ENCODE measurements around the gene HSH2D. TPM values are rescaled to one million over a fixed set of nuclear protein-coding genes. Genes with fewer than 3 reads are reported as not detected.
"Not testable (repeated sequence)": the region's sequence is repeated elsewhere in the genome, so short reads cannot be mapped to it uniquely, and the experiment has no call there.

The HSH2D gene
- total RNA-seq, 6 experiments from 2014 or later: not detected

DNA sequence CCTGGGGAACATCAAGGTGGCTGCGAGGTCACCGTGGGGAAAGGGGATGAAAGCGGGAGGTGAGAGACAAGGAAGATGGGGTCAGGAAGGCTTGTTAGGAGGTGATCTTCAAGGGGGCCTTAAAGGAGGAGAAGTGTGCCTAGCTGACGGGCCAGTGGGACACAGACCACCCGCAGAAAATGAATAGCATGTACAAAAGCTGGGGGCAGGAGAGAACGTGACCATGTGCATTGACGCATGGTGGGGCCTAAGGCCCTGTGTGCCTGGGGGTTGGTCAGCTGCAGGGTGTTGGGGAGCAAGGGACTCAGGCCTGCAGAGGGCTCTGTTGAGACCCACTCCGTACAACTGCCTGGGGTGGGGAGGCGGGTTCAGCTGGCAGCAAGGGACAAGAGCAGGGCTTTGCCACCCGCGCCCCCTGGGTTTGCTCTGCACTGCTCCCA is 25.9 kb upstream of the HSH2D start:
- Mint-ChIP-seq H3K4me1 (ENCODE audit: low read depth) (peaks cover 20% of the 10 kb centered on the region), H3K36me3 (ENCODE audit: low read depth) (no peaks in the 10 kb centered on the region), H3K27ac (no peak overlapping the region), H3K9me3 (no peaks in the 10 kb centered on the region), H3K4me3 (no peak overlapping the region), H3K27me3 (ENCODE audit: insufficient read depth) (peaks cover 1% of the 10 kb centered on the region; the same call in 1 of the 2 replicates)
- no peak for DNase-seq
- TF ChIP-seq, protein P1, sequence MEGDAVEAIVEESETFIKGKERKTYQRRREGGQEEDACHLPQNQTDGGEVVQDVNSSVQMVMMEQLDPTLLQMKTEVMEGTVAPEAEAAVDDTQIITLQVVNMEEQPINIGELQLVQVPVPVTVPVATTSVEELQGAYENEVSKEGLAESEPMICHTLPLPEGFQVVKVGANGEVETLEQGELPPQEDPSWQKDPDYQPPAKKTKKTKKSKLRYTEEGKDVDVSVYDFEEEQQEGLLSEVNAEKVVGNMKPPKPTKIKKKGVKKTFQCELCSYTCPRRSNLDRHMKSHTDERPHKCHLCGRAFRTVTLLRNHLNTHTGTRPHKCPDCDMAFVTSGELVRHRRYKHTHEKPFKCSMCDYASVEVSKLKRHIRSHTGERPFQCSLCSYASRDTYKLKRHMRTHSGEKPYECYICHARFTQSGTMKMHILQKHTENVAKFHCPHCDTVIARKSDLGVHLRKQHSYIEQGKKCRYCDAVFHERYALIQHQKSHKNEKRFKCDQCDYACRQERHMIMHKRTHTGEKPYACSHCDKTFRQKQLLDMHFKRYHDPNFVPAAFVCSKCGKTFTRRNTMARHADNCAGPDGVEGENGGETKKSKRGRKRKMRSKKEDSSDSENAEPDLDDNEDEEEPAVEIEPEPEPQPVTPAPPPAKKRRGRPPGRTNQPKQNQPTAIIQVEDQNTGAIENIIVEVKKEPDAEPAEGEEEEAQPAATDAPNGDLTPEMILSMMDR (IDR thresholded peaks at IDR 0.05): no peak; the same call in 1 of the 2 replicates

DNA sequence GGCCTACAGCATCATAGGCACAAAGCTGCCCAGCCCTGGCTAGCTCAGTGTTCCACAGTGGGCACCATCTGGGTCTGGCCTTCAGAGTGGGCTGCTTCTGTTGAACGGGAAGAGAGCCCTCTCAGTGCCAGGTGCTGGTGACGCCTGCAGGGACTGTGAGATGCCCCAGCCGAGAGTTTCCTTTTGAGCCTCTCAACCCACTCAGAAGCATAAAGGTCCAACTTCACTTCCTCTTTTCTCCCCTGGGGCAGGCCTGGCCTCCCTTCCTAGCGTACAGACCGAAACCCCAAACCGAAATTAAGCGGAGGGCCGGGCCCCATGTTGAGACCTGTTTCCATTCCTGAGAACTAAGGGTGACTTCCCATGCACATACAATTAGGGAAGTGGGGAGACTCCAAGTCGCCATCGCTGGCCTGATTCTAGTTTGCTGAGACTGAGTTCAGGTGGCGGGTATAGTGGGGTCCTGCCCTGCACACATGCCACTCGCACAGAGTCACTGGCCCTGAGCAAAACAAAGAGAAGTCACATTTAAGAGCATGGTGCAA is 24.9 kb upstream of the HSH2D start:
- H3K27me3 Mint-ChIP-seq (ENCODE audit: insufficient read depth): no peaks in the 10 kb centered on the region
- DNase-seq: no peak
- H3K9me3 Mint-ChIP-seq: no peaks in the 10 kb centered on the region
- H3K4me1 Mint-ChIP-seq (ENCODE audit: low read depth): peaks cover 15% of the 10 kb centered on the region
- H3K27ac Mint-ChIP-seq: no peak overlapping the region
- no peak overlapping the region for H3K4me3 Mint-ChIP-seq
- H3K36me3 Mint-ChIP-seq (ENCODE audit: low read depth): no peaks in the 10 kb centered on the region
- TF ChIP-seq, protein P1 (IDR thresholded peaks at IDR 0.05): no peak

DNA sequence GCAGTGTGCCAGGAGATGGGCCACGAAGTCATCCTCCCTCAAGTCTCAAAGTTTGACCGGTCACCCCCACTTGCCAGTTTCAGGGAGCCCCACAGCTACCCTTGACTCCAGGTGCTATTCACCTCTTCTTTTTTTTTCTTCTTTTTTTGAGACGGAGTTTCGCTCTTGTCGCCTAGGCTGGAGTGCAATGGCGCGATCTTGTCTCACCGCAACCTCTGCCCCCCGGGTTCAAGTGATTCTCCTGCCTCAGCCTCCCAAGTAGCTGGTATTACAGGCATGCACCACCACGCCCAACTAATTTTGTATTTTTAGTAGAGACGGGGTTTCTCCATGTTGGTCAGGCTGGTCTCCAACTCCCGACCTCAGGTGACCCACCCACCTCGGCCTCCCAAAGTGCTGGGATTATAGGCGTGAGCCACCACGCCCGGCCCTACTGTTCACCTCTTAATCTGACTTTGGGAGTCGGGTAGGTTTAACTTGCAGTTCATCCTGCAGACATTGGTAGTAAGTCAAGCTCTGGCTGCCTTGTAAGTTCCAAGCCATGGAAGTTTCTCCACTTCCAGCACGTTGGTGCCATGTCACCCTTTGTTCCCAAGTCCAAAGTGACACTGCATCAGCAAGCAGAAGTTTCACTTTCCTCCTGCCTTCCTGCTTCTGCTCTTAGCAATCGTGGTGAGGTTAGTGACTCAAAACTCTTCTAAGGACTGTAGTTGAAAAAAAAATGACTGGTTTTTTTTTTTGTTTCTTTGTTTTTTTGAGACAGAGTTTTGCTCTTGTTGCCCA is 24.2 kb upstream of the HSH2D start:
- H3K4me1 Mint-ChIP-seq (ENCODE audit: low read depth): peaks cover 11% of the 10 kb centered on the region
- not testable (repeated sequence) for H3K4me3 Mint-ChIP-seq; H3K27ac Mint-ChIP-seq; H3K27me3 Mint-ChIP-seq (ENCODE audit: insufficient read depth); DNase-seq; H3K9me3 Mint-ChIP-seq; H3K36me3 Mint-ChIP-seq (ENCODE audit: low read depth)

DNA sequence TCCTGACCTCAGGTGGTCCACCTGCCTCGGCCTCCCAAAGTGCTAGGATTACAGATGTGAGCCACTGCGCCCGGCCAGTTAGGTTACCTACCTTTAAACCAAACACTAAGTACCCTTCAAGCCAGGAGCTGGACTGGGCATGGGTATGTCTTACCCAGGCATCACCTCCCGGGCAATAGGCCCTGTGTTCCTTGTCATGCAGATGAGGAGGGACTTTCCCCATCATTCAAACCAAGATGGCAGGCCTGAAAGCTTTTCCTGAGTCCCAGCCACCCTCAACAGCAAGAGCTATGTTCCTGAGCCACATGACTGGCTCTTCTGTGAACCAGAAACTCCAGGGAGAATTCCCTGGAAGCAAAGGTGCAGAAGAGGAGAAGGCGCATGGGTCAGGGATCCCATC is 22.3 kb upstream of the HSH2D start:
- DNase-seq: no peak
- TF ChIP-seq, protein P1 (IDR thresholded peaks at IDR 0.05): no peak
- Mint-ChIP-seq H3K4me1 (ENCODE audit: low read depth) (peaks cover 2% of the 10 kb centered on the region), H3K4me3 (no peak overlapping the region), H3K9me3 (no peaks in the 10 kb centered on the region), H3K27ac (no peak overlapping the region), H3K27me3 (ENCODE audit: insufficient read depth) (no peaks in the 10 kb centered on the region; the same call in 1 of the 2 replicates), H3K36me3 (ENCODE audit: low read depth) (peaks cover 6% of the 10 kb centered on the region)

DNA sequence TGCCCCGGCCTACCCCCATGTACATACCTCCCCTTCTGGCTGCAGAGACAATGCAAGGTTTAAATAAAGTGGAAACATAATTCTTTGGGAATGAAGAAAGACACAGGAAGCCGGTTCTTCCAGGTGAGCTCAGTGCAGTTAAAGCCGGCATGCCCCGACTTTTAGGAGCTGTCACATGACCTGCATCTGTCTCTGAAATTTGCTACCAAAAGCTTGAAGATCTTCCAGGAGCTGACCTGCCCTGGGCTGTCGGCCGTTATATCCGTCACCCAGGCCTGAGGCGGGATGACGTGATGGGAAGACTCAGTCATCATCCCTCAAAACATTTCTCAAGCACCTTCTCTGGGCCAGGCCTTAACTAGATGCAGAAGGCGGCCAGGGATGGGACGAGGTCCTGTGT is 21.5 kb upstream of the HSH2D start:
- H3K36me3 Mint-ChIP-seq (ENCODE audit: low read depth): peaks cover 6% of the 10 kb centered on the region
- no peak overlapping the region for H3K27ac Mint-ChIP-seq
- no peaks in the 10 kb centered on the region for H3K4me1 Mint-ChIP-seq (ENCODE audit: low read depth)
- peaks cover 2% of the 10 kb centered on the region for H3K27me3 Mint-ChIP-seq (ENCODE audit: insufficient read depth)
- DNase-seq: no peak
- no peak overlapping the region for H3K4me3 Mint-ChIP-seq
- H3K9me3 Mint-ChIP-seq: no peaks in the 10 kb centered on the region
- TF ChIP-seq, protein P1 (IDR thresholded peaks at IDR 0.05): no peak

DNA sequence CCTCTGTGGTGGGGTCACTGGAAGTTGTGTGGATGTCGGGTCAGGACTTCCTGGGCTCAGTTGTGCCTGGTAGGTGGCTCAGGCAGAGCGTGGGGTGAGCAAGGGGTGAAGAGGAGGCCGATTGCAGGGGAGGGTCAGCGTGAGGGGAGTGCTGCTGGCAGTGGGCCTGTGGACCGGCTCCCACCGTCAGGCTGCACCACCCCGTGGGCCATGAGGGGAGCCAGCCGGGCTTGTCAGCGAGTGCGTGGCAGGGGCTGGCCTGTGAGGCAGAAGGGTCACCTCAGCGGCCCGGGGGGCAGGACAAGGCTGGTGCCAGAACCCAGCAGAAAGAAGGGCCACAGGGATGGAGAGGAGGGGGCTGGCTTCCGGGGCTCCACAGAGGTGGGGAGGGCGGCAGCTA is 18.5 kb upstream of the HSH2D start:
- DNase-seq: no peak
- H3K4me3 Mint-ChIP-seq: no peak overlapping the region
- peaks cover 22% of the 10 kb centered on the region for H3K36me3 Mint-ChIP-seq (ENCODE audit: low read depth)
- no peak overlapping the region for H3K27ac Mint-ChIP-seq
- H3K4me1 Mint-ChIP-seq (ENCODE audit: low read depth): no peaks in the 10 kb centered on the region
- H3K27me3 Mint-ChIP-seq (ENCODE audit: insufficient read depth): peaks cover 2% of the 10 kb centered on the region
- TF ChIP-seq, protein P1 (IDR thresholded peaks at IDR 0.05): no peak
- H3K9me3 Mint-ChIP-seq: no peaks in the 10 kb centered on the region
